VCaP (cell line): ENCODE measurements around the gene PHLDA2.

Source experiments
- H3K27ac ChIP-seq: fragments of 450-650 bp; 2 replicates; pipeline ENCODE4 v1.5.1; 2017
- CTCF ChIP-seq: fragments of 450-650 bp; conservative IDR thresholded peaks from 2 replicates; pipeline ENCODE4 v1.5.1; 2017; ENCODE audit warnings: mild to moderate bottlenecking, moderate library complexity

The PHLDA2 gene

DNA sequence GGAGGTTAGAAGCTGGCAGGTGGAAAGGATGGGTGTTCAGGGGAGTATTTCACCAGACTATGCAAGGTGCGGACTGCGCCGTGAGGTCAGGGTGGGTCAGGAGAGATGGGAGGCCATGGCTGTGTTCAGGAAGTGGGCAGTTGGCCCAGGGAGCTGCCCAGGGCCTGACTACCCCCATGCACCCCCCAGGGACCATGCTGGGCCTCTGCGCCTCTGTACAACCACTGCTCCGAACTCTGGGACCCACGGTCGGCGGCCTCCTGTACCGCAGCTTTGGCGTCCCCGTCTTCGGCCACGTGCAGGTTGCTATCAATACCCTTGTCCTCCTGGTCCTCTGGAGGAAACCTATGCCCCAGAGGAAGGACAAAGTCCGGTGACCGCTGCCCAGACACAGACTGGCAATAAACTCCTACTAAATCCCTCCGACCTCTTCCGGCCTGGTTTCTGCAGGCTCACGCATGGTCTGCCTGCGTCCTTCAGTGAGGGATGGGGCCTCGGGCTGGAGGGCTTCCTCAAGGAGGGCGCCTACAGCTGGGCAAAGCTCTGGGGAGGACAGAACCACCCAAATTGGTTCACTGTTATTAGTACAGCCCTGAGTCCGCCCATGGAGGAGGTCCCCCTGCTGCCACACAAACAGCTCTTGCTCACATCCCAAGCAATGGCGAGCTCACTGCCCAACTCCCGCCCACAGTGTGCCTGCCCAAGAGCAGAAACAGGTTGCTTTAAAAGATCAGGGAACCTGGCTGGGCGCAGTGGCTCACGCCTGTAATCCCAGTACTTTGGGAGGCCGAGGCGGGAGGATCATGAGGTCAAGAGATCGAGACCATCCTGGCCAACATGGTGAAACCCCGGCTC is 4.2 kb downstream of the PHLDA2 start:
- no peak overlapping the region for H3K27ac ChIP-seq
- TF ChIP-seq CTCF = no peak

- TF ChIP-seq CTCF = no peak
Observed at GRCh38 chr11:2924381-2924780, 4.8 kb downstream of the PHLDA2 start.

DNA sequence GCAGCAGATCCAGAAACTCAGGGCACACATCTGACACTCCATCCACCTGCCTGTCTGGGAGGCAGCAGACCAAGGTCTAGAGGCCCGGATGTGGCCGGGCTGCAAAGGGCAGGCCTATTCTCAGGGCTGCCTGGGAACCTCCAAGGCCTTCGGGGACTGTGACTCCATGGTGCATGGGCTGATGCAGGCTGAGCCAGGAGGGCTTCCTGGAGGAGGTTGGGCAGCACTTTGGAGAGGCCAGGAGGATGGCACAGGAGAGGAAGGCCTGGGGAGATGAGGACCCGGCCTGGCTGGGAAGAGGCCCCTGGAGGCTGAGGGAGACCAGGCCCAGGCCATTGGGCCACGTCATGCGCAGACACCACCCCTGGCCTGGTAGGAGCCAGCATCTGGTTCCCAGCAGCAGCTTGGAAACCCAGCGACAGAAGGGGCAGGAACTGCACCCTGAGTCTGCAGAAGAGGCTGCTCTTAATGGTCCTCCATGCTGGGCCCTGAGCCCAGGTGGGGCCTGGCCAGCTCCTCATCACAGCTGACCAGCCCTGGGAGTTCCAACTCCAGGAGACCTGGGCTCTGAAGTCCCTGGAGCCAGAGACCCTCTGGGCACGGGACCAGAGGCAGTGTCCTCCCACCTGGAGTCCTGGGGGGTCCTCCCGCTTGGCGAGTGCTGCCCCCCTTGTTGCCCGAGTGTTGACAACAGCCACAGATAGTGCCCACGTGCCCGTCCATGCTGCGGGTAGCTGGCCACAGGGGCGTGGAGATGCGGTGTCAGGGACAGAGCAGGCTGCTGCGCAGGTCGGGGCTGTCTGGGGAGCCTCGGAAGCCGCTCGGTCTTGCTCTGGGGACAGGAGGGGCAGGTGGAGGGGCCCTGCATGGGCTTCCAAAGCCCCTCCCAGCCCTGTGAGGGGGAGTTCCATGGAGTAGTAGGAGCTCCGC is 5.5 kb downstream of the PHLDA2 start:
- no peak overlapping the region for H3K27ac ChIP-seq
- no peak for TF ChIP-seq CTCF

More at GRCh38 chr11:2924381-2924780, 4.8 kb downstream of the PHLDA2 start:
- no peak overlapping the region for H3K27ac ChIP-seq

GRCh38 chr11:2922655-2923054 is 6.6 kb downstream of the PHLDA2 start:
- H3K27ac ChIP-seq = no peak overlapping the region
- no peak for TF ChIP-seq CTCF

DNA sequence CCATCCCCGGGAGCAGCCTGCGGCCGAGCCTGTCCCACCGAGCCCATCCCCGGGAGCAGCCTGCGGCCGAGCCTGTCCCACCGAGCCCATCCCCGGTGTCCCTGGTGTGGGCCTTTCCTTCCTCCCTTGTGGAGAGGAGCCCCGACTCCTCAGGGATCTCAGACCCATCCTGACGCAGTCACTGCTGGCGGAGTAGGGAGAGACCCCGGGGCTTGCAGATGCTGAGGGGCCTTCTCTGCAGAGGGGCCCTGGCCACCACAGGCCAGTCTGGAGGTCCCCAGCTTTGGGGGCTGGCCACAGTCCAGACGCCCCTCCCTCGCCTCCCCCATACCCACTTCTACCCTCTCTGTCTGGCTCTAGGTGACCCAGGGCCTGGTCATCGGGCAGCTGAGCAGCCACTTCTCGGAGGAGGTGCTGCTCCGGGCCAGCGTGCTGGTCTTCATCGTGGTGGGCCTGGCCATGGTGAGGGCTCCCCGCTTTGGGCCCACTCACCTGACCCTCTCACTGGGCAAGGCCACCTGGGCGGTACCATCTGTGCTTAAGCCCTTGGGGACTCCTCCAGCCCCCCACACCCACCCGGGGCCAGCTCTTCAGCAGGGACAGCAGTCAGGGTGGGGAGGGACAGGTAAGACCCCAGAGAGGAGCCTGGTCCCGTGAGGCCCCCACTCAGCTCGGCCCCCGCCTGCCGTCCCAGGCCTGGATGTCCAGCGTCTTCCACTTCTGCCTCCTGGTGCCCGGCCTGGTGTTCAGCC is 7.3 kb downstream of the PHLDA2 start:
- H3K27ac ChIP-seq = no peak overlapping the region
- TF ChIP-seq CTCF = no peak

DNA sequence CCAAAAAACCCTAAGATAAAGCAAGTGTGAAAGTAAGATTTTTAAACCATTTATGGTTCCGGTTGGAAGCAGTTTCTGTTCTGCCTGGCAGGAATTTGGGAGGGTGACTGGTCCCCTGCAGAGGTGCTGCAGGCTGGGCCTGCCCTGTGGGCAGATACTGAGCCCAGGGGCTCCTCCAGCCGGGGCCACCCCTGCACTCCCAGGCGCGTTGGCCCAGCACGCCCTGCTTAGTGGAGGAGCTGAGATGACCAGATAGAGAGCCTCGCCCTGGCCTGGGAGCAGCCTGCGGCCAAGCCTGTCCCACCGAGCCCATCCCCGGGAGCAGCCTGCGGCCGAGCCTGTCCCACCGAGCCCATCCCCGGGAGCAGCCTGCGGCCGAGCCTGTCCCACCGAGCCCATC is 8.0 kb downstream of the PHLDA2 start:
- no peak overlapping the region for H3K27ac ChIP-seq
- TF ChIP-seq CTCF = no peak
